Activated CD4-positive, alpha-beta T cell treated with anti-CD3 and anti-CD28 coated beads, Interleukin-2, amount 50 U/mL, for 1 hour (primary cell): ENCODE data around the gene RSPH1.

Experiments used
- DNase-seq: peaks from one replicate; pipeline ENCODE4 v3.0.0-alpha.2; 2020

The RSPH1 gene

DNA sequence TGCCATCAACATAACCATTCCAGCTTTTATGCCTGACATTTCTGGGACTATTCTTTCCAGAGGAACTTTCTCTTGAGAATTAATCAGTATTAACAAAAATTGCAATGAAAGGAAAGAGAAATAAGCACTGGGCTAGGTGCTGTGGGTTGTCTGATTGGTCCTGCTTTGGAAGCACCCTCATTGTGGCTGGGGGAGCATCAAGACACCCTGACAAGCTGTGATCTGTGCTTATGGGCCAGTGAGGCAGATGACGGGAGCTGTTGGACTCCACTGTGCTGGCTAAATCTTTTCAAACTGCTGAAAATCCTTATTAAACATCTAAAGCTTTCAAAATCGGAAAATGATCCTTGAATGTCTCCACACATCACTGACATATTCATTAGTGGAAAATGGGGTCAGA is 72.3 kb downstream of the RSPH1 start:
- DNase-seq, result no peak

DNA sequence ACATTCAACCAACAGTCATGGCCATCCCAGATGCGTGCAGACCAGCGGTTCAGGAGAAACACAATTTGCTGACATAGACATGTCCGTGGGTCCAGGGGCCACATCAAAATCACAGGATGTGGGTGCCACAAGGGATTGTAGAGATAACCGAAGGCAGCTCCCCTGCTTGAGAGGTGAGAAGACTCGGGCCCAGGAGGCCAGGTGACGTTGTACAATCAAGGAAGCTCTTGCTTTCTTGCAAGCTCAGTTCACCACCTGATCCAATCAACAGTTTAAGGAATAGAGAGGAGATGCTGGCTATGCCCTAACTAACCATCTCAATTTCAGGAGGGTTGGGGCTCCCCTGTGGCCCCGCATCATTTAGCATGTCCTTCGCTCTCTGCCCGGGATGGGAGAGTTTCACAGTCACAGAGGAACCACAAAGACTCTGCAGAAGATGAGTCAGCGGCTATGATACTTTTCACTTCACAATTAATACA is 72.8 kb downstream of the RSPH1 start:
- peak; percentile 44 for DNase-seq
